Esophagus squamous epithelium (tissue), 5 donors: ENCODE data around the gene EPHA2. TPM values are rescaled to one million over a fixed set of nuclear protein-coding genes. Genes with fewer than 3 reads are reported as not detected.
A peak's percentile ranks its signal among the peaks of the same experiment; 100 is the strongest.

ENCODE experiments used
- DNase-seq: peaks from one replicate; lab custom pipeline; 2025; lab: John Stamatoyannopoulos, UW
- H3K27ac ChIP-seq, 4 donors: fragments of 200-600 bp; sonication (generic); one replicate each; pipeline ENCODE4 v1.5.1; 2016 to 2019; ENCODE audit warnings: mild to moderate bottlenecking in 1 of 4
- H3K27me3 ChIP-seq, 4 donors: fragments of 200-600 bp; sonication (generic); 1 replicate in 3 of 4; 2 replicates in 1 of 4; pipeline versions ENCODE4 v1.5.1 to v1.6.0; 2017 to 2021; ENCODE audit warnings: antibody characterized with exemption in 1 of 4
- H3K36me3 ChIP-seq, 3 donors: fragments of 200-600 bp; sonication (generic); one replicate each; pipeline ENCODE4 v1.5.1; 2016 to 2019
- H3K4me1 ChIP-seq, 3 donors: fragments of 200-600 bp; sonication (generic); one replicate each; pipeline ENCODE4 v1.5.1; 2017 to 2019
- H3K4me3 ChIP-seq, 4 donors: fragments of 200-600 bp; sonication (generic); 1 replicate in 3 of 4; 2 replicates in 1 of 4; pipeline ENCODE4 v1.5.1; 2016 to 2019; ENCODE audit warnings: mild to moderate bottlenecking in 2 of 4, moderate library complexity in 1 of 4
- H3K9me3 ChIP-seq, 3 donors: fragments of 200-600 bp; sonication (generic); one replicate each; pipeline ENCODE4 v1.5.1; 2016 to 2019
- CTCF ChIP-seq, 6 experiments: fragments of 450-650 bp in 4 of 6; fragments of 200-600 bp in 2 of 6; sonication (generic) in 2 of 6; IDR thresholded peaks; one replicate each; pipeline ENCODE4 v1.5.1; 2016 to 2019; ENCODE audit warnings: antibody characterized with exemption in 6 of 6, mild to moderate bottlenecking in 4 of 6, moderate library complexity in 4 of 6
- POLR2A ChIP-seq, 4 donors: fragments of 450-650 bp; IDR thresholded peaks; one replicate each; pipeline ENCODE4 v1.6.1; 2017; ENCODE audit warnings: antibody characterized with exemption in 4 of 4, mild to moderate bottlenecking in 4 of 4, moderate library complexity in 3 of 4
- WGBS, 2 donors: methylation state at CpG; one replicate each; pipeline ENCODE4 v1.1.5; 2018; 5-methylcytosine and 5-hydroxymethylcytosine counted together
- intact Hi-C: fragments of 100-400 bp; cut with DNase I; formaldehyde crosslinking; loops from one replicate; pipeline ENCODE4 v1.15.0; 2022
- total RNA-seq, 4 donors: library from RNA; depleted of rRNA; stranded (reverse); fragments of >200 nt; gene quantifications; one replicate each; pipeline ENCODE4 v1.1.0, GENCODE V29; 2016
- donor health status: DM: yes; HTN: yes; CAD: no.

Gene EPHA2
- total RNA-seq, 4 donors from 2014 or later = 87.5 to 225 (median 137) TPM

GRCh38 chr1:16078925-16079656 lies 76.8 kb downstream of the EPHA2 start:
- H3K4me1 ChIP-seq = peaks cover 17 to 82% (median 58%) of the 10 kb centered on the region in 3 donors

GRCh38 chr1:16077406-16078245 lies 78.2 kb downstream of the EPHA2 start:
- intact Hi-C loops = loop anchor here (2.0 to 10.0 kb wide), 3 partner anchors 109 to 287 kb away; partner anchors contain the start of gene SZRD1
- H3K9me3 ChIP-seq = no peaks in the 10 kb centered on the region
- peaks cover 29 to 83% (median 51%) of the 10 kb centered on the region in 3 donors for H3K4me1 ChIP-seq
- H3K36me3 ChIP-seq = no peaks in the 10 kb centered on the region
- H3K4me3 ChIP-seq = no peak overlapping the region
- H3K27me3 ChIP-seq = peaks cover 0 to 15% (median 0%) of the 10 kb centered on the region in 4 donors
- peak overlapping the region; percentile 67 to 72 (median 70) for H3K27ac ChIP-seq
- no peak for DNase-seq
- TF ChIP-seq POLR2A (IDR thresholded peaks at IDR 0.05) (no peak), CTCF (IDR thresholded peaks at IDR 0.05) (no peak)
- WGBS, 2 donors = 52 to 56% methylated on average over 9 to 12 of the region's 12 CpGs

More at GRCh38 chr1:16078925-16079656, 76.8 kb downstream of the EPHA2 start:
- Histone ChIP-seq H3K36me3 (no peaks in the 10 kb centered on the region), H3K27me3 (peaks cover 0 to 1% (median 0%) of the 10 kb centered on the region in 4 donors), H3K9me3 (no peaks in the 10 kb centered on the region), H3K27ac (peak overlapping the region; percentile 4 to 80 (median 64)), H3K4me3 (peak overlapping the region in 2 of 4 donors; percentile 13 to 41)
- no peak for DNase-seq
- intact Hi-C loops = loop anchor here (2.0 to 10.0 kb wide), 3 partner anchors 108 to 286 kb away; partner anchors contain the start of gene SZRD1
- 0 to 3% methylated on average over 3 to 5 of the region's 10 CpGs for WGBS, 2 donors
- TF ChIP-seq CTCF (IDR thresholded peaks at IDR 0.05) = peak; percentile 85 to 96 (median 93)
- no peak for TF ChIP-seq POLR2A (IDR thresholded peaks at IDR 0.05)

- Histone ChIP-seq H3K27ac (peak overlapping the region; percentile 67 to 72 (median 70)), H3K4me1 (peaks cover 29 to 76% (median 44%) of the 10 kb centered on the region in 3 donors), H3K36me3 (no peaks in the 10 kb centered on the region), H3K4me3 (no peak overlapping the region), H3K9me3 (no peaks in the 10 kb centered on the region), H3K27me3 (peaks cover 0 to 22% (median 0%) of the 10 kb centered on the region in 4 donors)
- DNase-seq = no peak
- TF ChIP-seq POLR2A (IDR thresholded peaks at IDR 0.05) (no peak), CTCF (IDR thresholded peaks at IDR 0.05) (no peak)
- 33 to 43% methylated on average over 1 to 7 of the region's 11 CpGs for WGBS, 2 donors
- intact Hi-C loops = loop anchor here (10.0 kb wide), 2 partner anchors 168 to 288 kb away; partner anchors contain the start of gene SZRD1
Observed at GRCh38 chr1:16076865-16077238, 79.0 kb downstream of the EPHA2 start.

- no peak for TF ChIP-seq POLR2A (IDR thresholded peaks at IDR 0.05)
- H3K4me3 ChIP-seq = no peak overlapping the region
- H3K36me3 ChIP-seq = no peaks in the 10 kb centered on the region
- H3K27me3 ChIP-seq = peaks cover 0 to 22% (median 0%) of the 10 kb centered on the region in 4 donors
- DNase-seq = no peak
- 52 to 66% methylated on average over 4 to 6 of the region's 14 CpGs for WGBS, 2 donors
- H3K9me3 ChIP-seq = no peaks in the 10 kb centered on the region
- peaks cover 29 to 71% (median 40%) of the 10 kb centered on the region in 3 donors for H3K4me1 ChIP-seq
- H3K27ac ChIP-seq = peak overlapping the region; percentile 67 to 72 (median 70)
- intact Hi-C loops = loop anchor here (10.0 kb wide), 2 partner anchors 169 to 289 kb away; partner anchors contain the start of gene SZRD1
Observed at GRCh38 chr1:16076031-16076864, 79.6 kb downstream of the EPHA2 start.
